Measurements from ENCODE around the gene SOX18.

DNA sequence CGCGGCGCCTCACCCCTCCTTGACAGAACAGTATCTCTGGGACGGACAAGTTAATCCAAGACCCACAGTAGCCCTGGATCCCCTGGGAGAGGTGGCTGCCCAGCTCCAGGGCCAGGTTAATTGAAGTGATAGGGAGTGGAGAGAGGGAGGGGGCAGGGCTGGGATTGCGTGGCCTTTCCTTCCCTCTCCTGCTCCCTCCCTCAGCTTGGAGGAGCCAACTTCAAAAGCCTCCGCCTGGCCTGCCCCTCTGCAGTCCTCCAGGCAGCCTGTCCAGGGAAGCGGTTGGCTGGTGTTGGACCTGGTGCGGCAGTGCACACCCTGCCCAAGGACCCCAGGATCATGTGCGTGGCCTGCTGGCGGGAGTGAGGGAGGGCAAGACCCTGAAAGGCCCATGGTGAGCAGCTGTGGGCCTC lies 13.5 kb downstream of the SOX18 start, which contains the start of gene C20orf204:
- TF ChIP-seq POLR2A (IDR thresholded peaks at IDR 0.05) = no peak
- TF ChIP-seq CTCF (IDR thresholded peaks at IDR 0.05) = no peak
- no peak for TF ChIP-seq POLR2AphosphoS5 (IDR thresholded peaks at IDR 0.05)

Measured in upper lobe of left lung (tissue), 4 donors.